Glutamatergic neuron (in vitro differentiated cells): Measurements from ENCODE around the gene FAM236C. TPM values are rescaled to one million over a fixed set of nuclear protein-coding genes. Genes with fewer than 3 reads are reported as not detected.

Experiments
- total RNA-seq: library from RNA; stranded (reverse); fragmentation: NEBNext Ultra II Directional; extraction: Animal tissue kit (Norgen Biotek cat#: 25700); gene quantifications from one replicate; pipeline ENCODE4 v1.2.1, GENCODE V29; 2021; ENCODE audit not compliant: unreplicated experiment

FAM236C gene
- total RNA-seq, 1 donor from 2014 or later: not detected

Other genes starting within 250 kb of the FAM236C start
- gene PHKA1, start 198.3 kb upstream of the FAM236C start, total RNA-seq: 3.1 TPM
- gene DMRTC1B, start 135.7 kb upstream of the FAM236C start, total RNA-seq: 1.8 TPM
- not detected for gene FAM236B, start 130.0 kb upstream of the FAM236C start, total RNA-seq
- gene FAM236D, start 104.4 kb upstream of the FAM236C start, total RNA-seq: not detected
- gene FAM236A, start 25.6 kb downstream of the FAM236C start, total RNA-seq: not detected
- 1.4 TPM for gene DMRTC1, start 31.2 kb downstream of the FAM236C start, total RNA-seq
- gene PABPC1L2B, start 90.3 kb downstream of the FAM236C start, total RNA-seq: 1.5 TPM
- gene PABPC1L2A, start 166.9 kb downstream of the FAM236C start, total RNA-seq: 1.5 TPM